H1 (cell line): ENCODE data around the gene MCCC1. TPM values are rescaled to one million over a fixed set of nuclear protein-coding genes. Genes with fewer than 3 reads are reported as not detected.

Experiments used
- CTCF ChIA-PET: fragments of 300-600 bp; sonication (Branson Sonifier 250); formaldehyde crosslinking; loops from one replicate; lab custom pipeline; 2021; ENCODE audit not compliant: partially characterized antibody; lab: Charles Lee
- POLR2A ChIA-PET: fragments of 300-600 bp; sonication (Branson Sonifier 250); formaldehyde crosslinking; loops from one replicate; lab custom pipeline; 2021; ENCODE audit warnings: inconsistent platforms; ENCODE audit not compliant: partially characterized antibody; lab: Charles Lee
- DNase-seq, 2 experiments: peaks; one replicate each; pipeline versions ENCODE4 v3.0.0 to v3.0.0-alpha.2; 2010 to 2022; ENCODE audit warnings: low spot score in 2 of 2, low read depth in 1 of 2, mixed read lengths in 1 of 2
- FAIRE-seq: peaks from 2 replicates; lab custom pipeline; 2011; peaks lifted over from hg19 to GRCh38; lab: Jason Lieb, UNC
- H2AFZ ChIP-seq: 2 replicates; pipeline ENCODE4 v1.8.1; 2012; ENCODE audit warnings: low read length, inconsistent platforms
- H2AK5ac ChIP-seq: 2 replicates; pipeline ENCODE4 v1.6.1; 2013; ENCODE audit warnings: low read depth, low read length
- H2BK120ac ChIP-seq: replicated peaks from 2 replicates; pipeline ENCODE3; 2013; ENCODE audit warnings: low read depth, low read length, inconsistent platforms
- H2BK12ac ChIP-seq: 2 replicates; pipeline ENCODE4 v1.6.1; 2013; ENCODE audit warnings: low read depth, low read length
- H2BK15ac ChIP-seq: 2 replicates; pipeline ENCODE4 v1.6.1; 2013; ENCODE audit warnings: low read length
- H2BK20ac ChIP-seq: 2 replicates; pipeline ENCODE4 v1.6.1; 2013; ENCODE audit warnings: low read length
- H2BK5ac ChIP-seq: 2 replicates; pipeline ENCODE4 v1.6.1; 2013; ENCODE audit warnings: low read depth, low read length
- H3K14ac ChIP-seq: 2 replicates; pipeline ENCODE4 v1.6.1; 2013; ENCODE audit warnings: inconsistent platforms; ENCODE audit not compliant: insufficient read length
- H3K18ac ChIP-seq: 2 replicates; pipeline ENCODE4 v1.6.1; 2013; ENCODE audit warnings: low read length; ENCODE audit errors: extremely low read depth
- H3K23ac ChIP-seq: 2 replicates; pipeline ENCODE4 v1.6.1; 2013; ENCODE audit warnings: inconsistent platforms; ENCODE audit not compliant: insufficient read length
- H3K23me2 ChIP-seq: 2 replicates; pipeline ENCODE4 v1.6.1; 2013; ENCODE audit warnings: low read depth, low read length
- H3K27ac ChIP-seq: 2 replicates; pipeline ENCODE4 v1.6.1; 2011; ENCODE audit warnings: low read depth, low read length, inconsistent platforms
- H3K27me3 ChIP-seq, 4 experiments: replicated peaks in 1 of 4; 1 replicate in 1 of 4; 2 replicates in 3 of 4; pipeline versions ENCODE4 v1.6.1 to v1.8.1; 2011 to 2013; ENCODE audit warnings: low read length in 3 of 4, mild to moderate bottlenecking in 3 of 4, inconsistent platforms in 2 of 4, mixed read lengths in 2 of 4, moderate library complexity in 1 of 4; ENCODE audit not compliant: control insufficient read depth in 3 of 4, insufficient read depth in 3 of 4; ENCODE audit errors: extremely low read depth in 1 of 4
- H3K36me3 ChIP-seq, 4 experiments: 2 replicates each; pipeline versions ENCODE4 v1.6.1 to v1.8.1; 2011 to 2013; ENCODE audit warnings: mild to moderate bottlenecking in 4 of 4, low read length in 3 of 4, moderate library complexity in 2 of 4, control low read depth in 1 of 4, inconsistent platforms in 1 of 4; ENCODE audit not compliant: insufficient read depth in 4 of 4, control insufficient read depth in 2 of 4
- H3K4ac ChIP-seq: replicated peaks from 2 replicates; pipeline ENCODE3; 2013; ENCODE audit warnings: low read length, low read depth, mixed read lengths, inconsistent platforms; ENCODE audit not compliant: insufficient read length
- H3K4me1 ChIP-seq, 4 experiments: replicated peaks in 1 of 4; 1 replicate in 1 of 4; 2 replicates in 3 of 4; pipeline versions ENCODE4 v1.6.1 to v1.8.1; 2011 to 2013; ENCODE audit warnings: low read length in 3 of 4, inconsistent platforms in 2 of 4, mixed read lengths in 1 of 4; ENCODE audit not compliant: insufficient read depth in 4 of 4, control insufficient read depth in 3 of 4
- H3K4me2 ChIP-seq, 2 experiments: 2 replicates each; pipeline versions ENCODE4 v1.6.1 to v1.8.1; 2011 to 2013; ENCODE audit warnings: low read depth in 2 of 2, low read length in 2 of 2, control low read depth in 1 of 2, inconsistent platforms in 1 of 2, mild to moderate bottlenecking in 1 of 2; ENCODE audit not compliant: insufficient read depth in 1 of 2
- H3K4me3 ChIP-seq, 4 experiments: fragments of 200-600, 300-600 bp in 1 of 4; sonication (generic), shearing (Covaris generic), sonication (Bioruptor Twin) in 1 of 4; 2 replicates each; pipeline versions ENCODE4 v1.5.1 to v1.8.1; 2011 to 2016; ENCODE audit warnings: low read length in 4 of 4, low read depth in 3 of 4, control low read depth in 2 of 4, inconsistent platforms in 2 of 4, mild to moderate bottlenecking in 2 of 4, mixed read lengths in 1 of 4, moderate library complexity in 1 of 4; ENCODE audit not compliant: insufficient read depth in 2 of 4; ENCODE audit errors: extremely low read depth in 1 of 4
- H3K56ac ChIP-seq: replicated peaks from 2 replicates; pipeline ENCODE3; 2013; ENCODE audit warnings: low read depth, mild to moderate bottlenecking, mixed read lengths, low read length, inconsistent platforms; ENCODE audit not compliant: insufficient read length
- H3K79me1 ChIP-seq: 2 replicates; pipeline ENCODE4 v1.6.1; 2013; ENCODE audit warnings: low read depth, low read length, control low read depth
- H3K79me2 ChIP-seq, 2 experiments: 2 replicates each; pipeline versions ENCODE4 v1.6.1 to v1.8.1; 2012 to 2013; ENCODE audit warnings: low read length in 2 of 2, mild to moderate bottlenecking in 2 of 2, inconsistent platforms in 1 of 2; ENCODE audit not compliant: insufficient read depth in 2 of 2, control insufficient read depth in 1 of 2
- H3K9ac ChIP-seq, 4 experiments: replicated peaks in 1 of 4; 1 replicate in 1 of 4; 2 replicates in 3 of 4; pipeline versions ENCODE4 v1.6.1 to v1.8.1; 2011 to 2013; ENCODE audit warnings: low read depth in 3 of 4, low read length in 3 of 4, control low read depth in 2 of 4, mild to moderate bottlenecking in 2 of 4, moderate library complexity in 2 of 4, inconsistent platforms in 1 of 4; ENCODE audit errors: extremely low read depth in 1 of 4
- H3K9me3 ChIP-seq, 2 experiments: 2 replicates each; pipeline versions ENCODE4 v1.6.1 to v1.8.1; 2012 to 2013; ENCODE audit warnings: mild to moderate bottlenecking in 2 of 2, moderate library complexity in 2 of 2, control low read depth in 1 of 2, inconsistent platforms in 1 of 2, low read depth in 1 of 2, low read length in 1 of 2, mixed read lengths in 1 of 2; ENCODE audit not compliant: insufficient read depth in 2 of 2
- H4K20me1 ChIP-seq, 2 experiments: replicated peaks in 1 of 2; 2 replicates each; pipeline versions ENCODE3 to v1.8.1; 2011 to 2013; ENCODE audit warnings: inconsistent platforms in 2 of 2, low read length in 2 of 2, mild to moderate bottlenecking in 1 of 2; ENCODE audit not compliant: insufficient read depth in 2 of 2, control insufficient read depth in 1 of 2
- H4K5ac ChIP-seq: 2 replicates; pipeline ENCODE4 v1.6.1; 2013; ENCODE audit warnings: low read length, low read depth, mixed read lengths, inconsistent platforms; ENCODE audit not compliant: insufficient read length
- H4K8ac ChIP-seq: 2 replicates; pipeline ENCODE4 v1.8.0; 2013; ENCODE audit warnings: mild to moderate bottlenecking, moderate library complexity, low read length, inconsistent platforms; ENCODE audit not compliant: insufficient read depth; ENCODE audit errors: extremely low read depth
- H4K91ac ChIP-seq: replicated peaks from 2 replicates; pipeline ENCODE3; 2013; ENCODE audit warnings: low read length, mixed read lengths, inconsistent platforms; ENCODE audit not compliant: insufficient read length
- EP300 ChIP-seq, 2 experiments: IDR thresholded peaks; 1 replicate in 1 of 2; 2 replicates in 1 of 2; pipeline ENCODE4 v1.6.1; 2011 to 2012; ENCODE audit warnings: low read depth in 2 of 2, low read length in 2 of 2, mild to moderate bottlenecking in 2 of 2, borderline replicate concordance in 1 of 2, inconsistent platforms in 1 of 2, moderate library complexity in 1 of 2
- FOSL1 ChIP-seq: IDR thresholded peaks from 2 replicates; pipeline ENCODE4 v1.6.1; 2011; ENCODE audit warnings: mild to moderate bottlenecking, low read depth, low read length, moderate library complexity; ENCODE audit not compliant: insufficient read depth
- GTF2F1 ChIP-seq: IDR thresholded peaks from 2 replicates; pipeline ENCODE4 v1.6.1; 2012; ENCODE audit warnings: low read depth, low read length, improper control_type of control experiment, borderline replicate concordance
- HDAC2 ChIP-seq, 2 experiments: fragments of 300-600 bp in 1 of 2; sonication (generic) in 1 of 2; IDR thresholded peaks; 2 replicates each; pipeline ENCODE4 v1.6.1; 2011 to 2012; ENCODE audit warnings: low read depth in 2 of 2, low read length in 2 of 2, mild to moderate bottlenecking in 2 of 2, moderate library complexity in 2 of 2, borderline replicate concordance in 1 of 2, inconsistent platforms in 1 of 2
- RFX5 ChIP-seq: IDR thresholded peaks from 2 replicates; pipeline ENCODE4 v1.6.1; 2011; ENCODE audit warnings: low read depth, low read length, improper control_type of control experiment, borderline replicate concordance
- RNF2 ChIP-seq: fragments of 200-900, 300-1000 bp; sonication (generic); IDR thresholded peaks from 2 replicates; pipeline ENCODE4 v1.7.1; 2016; ENCODE audit warnings: borderline replicate concordance, low read depth, mild to moderate bottlenecking, antibody characterized with exemption, low read length; ENCODE audit not compliant: poor library complexity, severe bottlenecking; ENCODE audit errors: missing control alignments
- SAP30 ChIP-seq: fragments of 300-600 bp; sonication (generic); IDR thresholded peaks from 2 replicates; pipeline ENCODE4 v1.7.1; 2012; ENCODE audit warnings: low read length, moderate library complexity, mild to moderate bottlenecking, inconsistent platforms; ENCODE audit not compliant: insufficient read depth, insufficient replicate concordance
- SP1 ChIP-seq: IDR thresholded peaks from 2 replicates; pipeline ENCODE4 v1.6.1; 2011; ENCODE audit warnings: low read depth, low read length
- SP4 ChIP-seq: IDR thresholded peaks from 2 replicates; pipeline ENCODE4 v1.6.1; 2012; ENCODE audit warnings: low read length, inconsistent platforms
- TAF1 ChIP-seq: IDR thresholded peaks from 2 replicates; pipeline ENCODE4 v1.6.1; 2011; ENCODE audit warnings: mild to moderate bottlenecking, low read depth, low read length
- WGBS, 2 experiments: shearing (Covaris generic) in 1 of 2; methylation state at CpG; one replicate each; pipeline versions ENCODE4 v1.1.6 to v1.1.7; 2013 to 2015; ENCODE audit warnings: low lambda C conversion rate in 2 of 2, mixed read lengths in 2 of 2, inconsistent platforms in 1 of 2, low coverage in 1 of 2, missing lambda C conversion rate in 1 of 2; ENCODE audit not compliant: insufficient replicate concordance in 2 of 2, insufficient coverage in 1 of 2, insufficient read length in 1 of 2; ENCODE audit errors: extremely low coverage in 1 of 2, missing lambda C conversion rate in 1 of 2; 5-methylcytosine and 5-hydroxymethylcytosine counted together
- polyA plus RNA-seq, 7 experiments: library from polyadenylated mRNA; depleted of rRNA in 3 of 7; stranded (reverse) in 5 of 7; unstranded in 2 of 7; fragments of >200 nt in 5 of 7; fragments of 200-250 nt in 2 of 7; gene quantifications; 1 replicate in 5 of 7; 2 replicates in 1 of 7; 4 replicates in 1 of 7; pipeline versions ENCODE4 v1.2.1 to v1.2.3, GENCODE V29; 2011 to 2013; ENCODE audit warnings: missing spikeins in 2 of 7, mixed read lengths in 2 of 7
- total RNA-seq: library from RNA; stranded (reverse); fragmentation: NEBNext Ultra II Directional; extraction: Animal tissue kit (Norgen Biotek cat#: 25700); gene quantifications from 2 replicates; pipeline ENCODE4 v1.2.1, GENCODE V29; 2021

The MCCC1 gene
- total and polyA plus RNA-seq, 2 of the 8 experiments (the other 6 are each of a cell fraction or from before 2014, with no cell fraction given) = 10.8 to 21.5 TPM

GRCh38 chr3:183070892-183071291, 28.4 kb downstream of the MCCC1 start:
- no peaks in the 10 kb centered on the region for H3K27me3 ChIP-seq
- ChIA-PET POLR2A (no interaction called here), CTCF (interaction anchor here (0.9 kb wide), 1 partner anchor 15 kb away, joined by 4 read pairs; no protein-coding TSS in a partner anchor)
- H2BK20ac ChIP-seq = no peak overlapping the region
- H3K23me2 ChIP-seq = no peaks in the 10 kb centered on the region
- no peak overlapping the region for H4K8ac ChIP-seq
- H2AFZ ChIP-seq = no peak overlapping the region
- H2BK12ac ChIP-seq = no peak overlapping the region
- H3K4ac ChIP-seq = no peak overlapping the region
- no peaks in the 10 kb centered on the region for H3K4me1 ChIP-seq
- peaks cover 0 to 44% (median 10%) of the 10 kb centered on the region in 4 experiments; a peak in 5 of 8 replicates for H3K36me3 ChIP-seq
- H3K56ac ChIP-seq = no peak overlapping the region
- no peak overlapping the region for H2BK15ac ChIP-seq
- H3K23ac ChIP-seq = no peak overlapping the region
- no peak overlapping the region for H4K91ac ChIP-seq
- H3K4me3 ChIP-seq = no peak overlapping the region
- DNase-seq (no peak), FAIRE-seq (no peak)
- H4K20me1 ChIP-seq = no peaks in the 10 kb centered on the region
- no peaks in the 10 kb centered on the region; a peak in 1 of 4 replicates for H3K9me3 ChIP-seq
- H3K79me2 ChIP-seq = no peaks in the 10 kb centered on the region
- H2BK120ac ChIP-seq = no peak overlapping the region
- no peak overlapping the region for H3K4me2 ChIP-seq
- 93% methylated on average over 6 of the region's 6 CpGs; no CpG with 5 or more reads in 1 of the 2 experiments for WGBS, 2 experiments
- H4K5ac ChIP-seq = no peak overlapping the region
- no peak overlapping the region for H2BK5ac ChIP-seq
- H3K14ac ChIP-seq = no peak overlapping the region
- TF ChIP-seq HDAC2 (IDR thresholded peaks at IDR 0.05; ENCODE audit: borderline replicate concordance in 1 of 2, low read depth in 2 of 2, low read length in 2 of 2) = no peak
- TF ChIP-seq FOSL1 = no peak
- TF ChIP-seq EP300 (IDR thresholded peaks at IDR 0.05; ENCODE audit: borderline replicate concordance in 1 of 2, low read depth in 2 of 2, low read length in 2 of 2) = no peak
- no peak for TF ChIP-seq SAP30
- no peak for TF ChIP-seq TAF1
- no peak for TF ChIP-seq SP1
- no peak for TF ChIP-seq GTF2F1
- TF ChIP-seq SP4 = no peak
- no peak for TF ChIP-seq RFX5
- TF ChIP-seq RNF2 = no peak
- TF ChIP-seq, all 59 proteins: peak for 0
- H3K18ac ChIP-seq = no peak overlapping the region
- H3K79me1 ChIP-seq = no peaks in the 10 kb centered on the region
- H3K9ac ChIP-seq = no peak overlapping the region
- H3K27ac ChIP-seq = no peak overlapping the region
- no peak overlapping the region for H2AK5ac ChIP-seq
